ENCODE results near the gene NHLRC3. TPM values are rescaled to one million over a fixed set of nuclear protein-coding genes. Genes with fewer than 3 reads are reported as not detected.

The NHLRC3 gene
- 9.2 and 10.7 TPM in 2 replicates for polyA plus RNA-seq

GRCh38 chr13:39037880-39038568, at the start of gene NHLRC3, which contains the start of gene PROSER1:
Gene NHLRC3 (plus strand): TSS chr13:39038456. CDS start chr13:39038640, 184 bp downstream.
Gene PROSER1 (minus strand): TSS chr13:39038089. CDS start chr13:39037242, 847 bp downstream.

GRCh38 chr13:38990693-38991092, 47.6 kb upstream of the NHLRC3 start, which contains the start of gene STOML3:
Gene STOML3 (minus strand): TSS chr13:38990831. CDS start chr13:38990721, 110 bp downstream.

Other genes with a start within 250 kb of the NHLRC3 start
- not detected in 2 replicates for gene STOML3, start 47.6 kb upstream of the NHLRC3 start, polyA plus RNA-seq
- 6.6 and 7.9 TPM in 2 replicates for gene PROSER1, start 367 bp upstream of the NHLRC3 start, polyA plus RNA-seq

Measured in Purkinje cell (primary cell).